GM21529 (cell line): ENCODE measurements around the gene LRRC63.

Experiments used
- ATAC-seq: cut with Tn5 transposase; IDR thresholded peaks from one replicate; pipeline ENCODE4 v1.9.1; 2021; ENCODE audit not compliant: unreplicated experiment

Gene LRRC63

GRCh38 chr13:46307554-46307953 lies 95.8 kb downstream of the LRRC63 start:
- no peak for ATAC-seq

- ATAC-seq: no peak
Measured at GRCh38 chr13:46310066-46310465, 98.3 kb downstream of the LRRC63 start.

GRCh38 chr13:46311217-46311616 lies 99.5 kb downstream of the LRRC63 start:
- ATAC-seq: no peak

- no peak for ATAC-seq
Measured at GRCh38 chr13:46313024-46313423, 101.3 kb downstream of the LRRC63 start.

GRCh38 chr13:46313432-46314257 lies 101.9 kb downstream of the LRRC63 start:
- no peak for ATAC-seq

- no peak for ATAC-seq
Measured at GRCh38 chr13:46314587-46314986, 102.9 kb downstream of the LRRC63 start.

- ATAC-seq: no peak
Measured at GRCh38 chr13:46315036-46315435, 103.3 kb downstream of the LRRC63 start.

DNA sequence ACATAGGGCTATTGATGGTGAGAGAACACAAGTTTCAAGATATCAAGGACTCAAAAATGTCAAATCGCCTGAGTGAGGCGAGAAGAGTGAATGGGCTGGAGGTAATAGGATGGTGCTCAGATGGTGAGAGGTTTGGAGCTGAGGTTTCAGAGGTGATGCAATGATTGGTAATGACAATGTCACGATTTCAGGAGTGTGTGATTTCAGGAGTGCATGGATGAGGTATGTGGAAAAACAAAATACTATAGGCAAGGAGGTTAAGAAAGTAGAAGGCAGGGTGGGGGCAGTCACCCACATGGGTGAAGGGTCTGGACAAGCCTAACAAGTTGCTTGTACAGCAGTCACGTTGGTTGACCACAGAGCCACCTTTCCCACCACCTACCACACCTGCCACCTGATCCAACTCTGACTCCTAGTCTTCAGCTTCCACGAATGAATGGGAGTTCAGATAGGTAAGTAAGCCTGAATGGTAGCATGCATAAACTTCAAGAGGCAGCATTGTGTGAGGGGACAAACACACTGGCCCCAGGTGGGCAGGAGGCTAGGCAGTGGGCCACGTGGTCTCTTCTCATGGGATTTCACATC lies 103.9 kb downstream of the LRRC63 start:
- no peak for ATAC-seq

- ATAC-seq: no peak
Measured at GRCh38 chr13:46317120-46317519, 105.4 kb downstream of the LRRC63 start.

DNA sequence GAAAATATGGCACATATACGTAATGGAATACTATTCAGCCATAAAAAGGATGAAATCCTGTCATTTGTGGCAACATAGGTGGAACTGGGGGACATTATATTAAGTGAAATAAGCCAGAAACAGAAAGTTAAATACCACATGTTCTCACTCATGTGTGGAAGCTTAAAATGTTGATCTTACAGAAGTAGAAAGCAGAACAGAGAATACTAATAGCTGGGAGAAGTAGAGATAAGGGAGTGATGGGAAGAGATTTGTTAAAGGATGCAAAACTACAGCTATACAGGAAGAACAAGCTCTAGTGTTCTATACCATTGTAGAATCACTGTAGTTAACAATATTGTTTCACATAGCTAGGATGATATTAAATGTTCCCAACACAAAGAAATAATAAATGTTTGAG lies 107.3 kb downstream of the LRRC63 start:
- no peak for ATAC-seq

DNA sequence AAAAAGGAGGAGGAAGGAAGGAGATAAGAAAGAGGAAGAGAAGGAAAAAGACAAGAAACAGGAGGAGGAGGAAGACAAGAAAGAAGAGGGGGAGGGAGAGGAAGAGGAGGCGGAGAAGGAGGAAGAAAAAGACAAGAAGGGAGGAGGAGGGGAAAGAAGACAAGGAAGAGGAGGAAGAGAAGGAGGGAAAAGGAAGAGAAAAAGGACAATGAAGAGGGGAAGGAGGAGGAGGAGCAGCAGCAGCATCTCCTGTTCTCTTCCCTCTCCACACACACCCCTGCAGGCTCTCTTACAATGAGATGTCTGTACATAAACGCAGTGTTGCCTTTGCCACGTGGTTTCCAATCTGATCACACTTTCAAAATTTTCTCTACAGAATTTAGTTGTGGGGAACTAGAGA lies 108.7 kb downstream of the LRRC63 start:
- ATAC-seq: no peak

DNA sequence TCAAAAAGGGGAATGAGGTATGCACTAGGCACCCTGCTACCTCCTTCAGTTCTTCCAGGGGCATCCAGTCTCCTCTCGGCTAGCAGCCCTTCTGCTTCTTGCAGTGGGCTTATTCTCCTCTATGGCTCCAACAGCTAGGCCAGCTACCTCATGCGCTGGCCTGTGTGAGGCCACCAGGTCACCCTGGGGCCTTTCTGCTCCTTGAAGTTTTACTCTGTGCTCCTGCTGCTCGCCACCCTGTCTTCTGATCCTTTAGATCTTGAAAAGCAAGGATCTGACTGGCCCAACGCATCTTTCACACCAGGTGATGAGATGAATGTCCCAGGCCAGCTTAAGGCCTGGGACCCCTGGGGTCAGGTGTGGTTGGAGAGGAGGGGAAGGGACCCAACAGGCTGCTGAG lies 109.1 kb downstream of the LRRC63 start:
- ATAC-seq: no peak

- peak; percentile 58 for ATAC-seq
Measured at GRCh38 chr13:46321494-46322225, 109.9 kb downstream of the LRRC63 start.

GRCh38 chr13:46324976-46325375 lies 113.2 kb downstream of the LRRC63 start:
- no peak for ATAC-seq
